GM19395 (cell line): ENCODE measurements around the gene NWD2.

Source experiments
- ATAC-seq: cut with Tn5 transposase; IDR thresholded peaks from one replicate; pipeline ENCODE4 v1.9.1; 2021; ENCODE audit warnings: mild to moderate bottlenecking, moderate library complexity; ENCODE audit not compliant: unreplicated experiment

Gene NWD2

DNA sequence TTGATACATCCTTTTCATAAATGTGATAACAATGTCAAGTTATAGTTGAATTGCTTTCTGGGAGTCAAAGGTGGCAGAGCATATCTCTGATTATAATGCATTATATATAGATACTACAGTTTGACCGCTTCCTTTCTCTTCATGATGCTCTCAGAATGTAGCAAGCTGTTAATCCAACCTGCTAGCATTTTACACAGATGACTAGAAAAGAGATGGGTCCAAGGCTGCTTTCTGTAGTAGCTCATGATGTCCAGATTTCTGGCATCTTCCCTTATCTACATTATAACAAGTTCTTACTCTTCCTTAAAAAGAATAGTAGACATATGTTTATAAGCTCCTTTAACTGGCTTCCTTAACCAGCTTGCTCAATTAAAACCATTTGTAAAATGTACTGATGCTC is 192.0 kb downstream of the NWD2 start:
- no peak for ATAC-seq

DNA sequence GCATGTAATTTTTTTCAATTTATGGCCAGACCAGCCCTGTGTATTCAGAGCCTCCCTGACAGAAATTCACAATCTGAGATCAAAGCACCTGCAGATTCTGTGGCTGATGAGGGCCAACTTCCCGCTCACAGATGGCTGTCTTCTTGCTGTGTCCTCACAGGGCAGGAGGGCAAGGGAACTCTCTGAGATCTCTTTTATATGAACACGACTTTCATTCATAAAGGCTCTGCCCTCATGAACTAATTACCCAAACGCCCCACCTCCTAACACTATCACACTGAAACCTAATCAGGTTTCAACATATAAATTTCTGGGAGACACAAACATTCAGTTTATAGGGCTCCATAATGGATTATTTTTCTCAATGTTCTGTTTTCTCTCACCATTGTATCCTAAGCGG is 192.6 kb downstream of the NWD2 start:
- ATAC-seq = no peak

DNA sequence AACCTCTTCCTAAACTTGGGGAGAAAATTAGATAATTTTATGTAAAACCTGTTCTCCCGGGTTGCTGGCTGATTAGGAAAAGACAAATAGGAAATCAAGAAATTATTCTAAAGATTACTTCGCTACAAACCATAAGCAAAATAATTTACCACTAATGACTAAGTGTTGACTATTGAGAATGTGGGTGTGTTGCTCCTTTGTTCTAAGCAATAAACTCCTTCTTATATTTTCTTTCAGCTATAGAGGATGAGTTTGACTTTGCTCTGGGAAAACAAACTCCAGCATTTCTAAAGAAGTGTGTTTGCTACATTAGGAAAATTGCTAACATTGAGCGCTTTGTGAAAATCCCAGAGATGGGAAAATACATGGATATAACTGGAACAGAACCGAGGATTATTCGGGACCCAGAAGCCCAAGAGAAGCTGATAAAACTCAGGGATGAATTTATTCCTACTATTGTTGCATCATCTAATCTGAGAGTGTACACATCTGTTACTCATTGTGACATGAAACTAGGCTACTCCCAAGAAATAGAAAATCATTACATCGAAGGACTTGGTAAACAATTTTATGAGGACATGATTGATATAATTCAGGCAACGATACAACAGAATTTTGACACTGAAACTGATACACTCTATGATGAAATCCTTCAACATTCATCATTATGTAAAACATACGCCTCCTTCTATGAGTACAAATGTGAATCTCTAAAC is 194.2 kb downstream of the NWD2 start:
- no peak for ATAC-seq

DNA sequence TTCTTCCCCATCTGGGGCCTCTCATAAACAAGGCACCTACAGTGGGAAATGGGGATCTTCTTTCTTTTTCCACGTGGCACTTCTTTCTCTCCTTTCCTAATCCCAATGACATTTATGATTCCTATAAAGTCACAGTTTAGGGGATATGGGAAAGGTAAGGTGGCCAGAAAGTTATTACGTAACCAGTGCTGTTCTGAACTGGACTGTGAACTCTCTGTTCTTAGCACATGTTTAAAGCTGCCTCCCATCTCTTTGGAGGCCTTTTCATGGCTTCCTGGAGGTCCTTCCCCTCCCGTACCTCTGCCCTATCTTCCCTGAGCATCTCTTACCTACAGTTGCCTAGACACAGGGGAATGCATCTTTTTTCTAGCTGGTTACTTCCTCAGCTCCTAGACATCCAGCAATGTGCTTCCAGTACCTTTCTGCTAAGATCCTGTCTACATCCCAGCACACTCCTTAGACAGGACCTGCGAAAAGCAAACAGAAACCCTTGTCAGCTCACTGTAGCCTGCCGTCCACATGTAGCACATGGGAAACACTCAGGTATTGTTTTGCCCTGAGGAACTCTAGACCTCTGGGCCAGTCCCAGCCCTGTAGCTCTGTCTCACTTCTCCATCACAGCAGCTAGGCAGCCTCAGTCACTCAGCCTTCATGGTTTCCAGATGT is 195.4 kb downstream of the NWD2 start:
- no peak for ATAC-seq

DNA sequence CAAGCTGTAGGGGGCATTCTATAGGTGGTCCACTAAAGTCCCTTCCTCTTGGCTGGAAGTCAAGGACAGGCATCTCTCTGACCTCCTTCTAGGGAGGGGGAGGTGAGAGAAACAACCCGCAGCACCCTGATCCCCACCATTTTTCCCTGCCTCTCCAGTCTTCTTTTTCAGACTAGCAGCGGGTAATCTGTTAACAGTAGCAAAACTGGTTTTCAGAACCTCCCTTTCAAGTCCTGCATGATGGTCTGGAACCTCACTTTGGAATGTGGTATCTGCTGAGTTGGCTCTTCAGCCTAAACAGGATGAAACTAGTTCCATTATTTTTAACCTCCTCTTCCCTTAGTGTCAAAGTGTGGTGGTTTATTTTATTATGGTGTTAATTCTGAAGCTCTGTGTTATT is 196.0 kb downstream of the NWD2 start:
- ATAC-seq = no peak

DNA sequence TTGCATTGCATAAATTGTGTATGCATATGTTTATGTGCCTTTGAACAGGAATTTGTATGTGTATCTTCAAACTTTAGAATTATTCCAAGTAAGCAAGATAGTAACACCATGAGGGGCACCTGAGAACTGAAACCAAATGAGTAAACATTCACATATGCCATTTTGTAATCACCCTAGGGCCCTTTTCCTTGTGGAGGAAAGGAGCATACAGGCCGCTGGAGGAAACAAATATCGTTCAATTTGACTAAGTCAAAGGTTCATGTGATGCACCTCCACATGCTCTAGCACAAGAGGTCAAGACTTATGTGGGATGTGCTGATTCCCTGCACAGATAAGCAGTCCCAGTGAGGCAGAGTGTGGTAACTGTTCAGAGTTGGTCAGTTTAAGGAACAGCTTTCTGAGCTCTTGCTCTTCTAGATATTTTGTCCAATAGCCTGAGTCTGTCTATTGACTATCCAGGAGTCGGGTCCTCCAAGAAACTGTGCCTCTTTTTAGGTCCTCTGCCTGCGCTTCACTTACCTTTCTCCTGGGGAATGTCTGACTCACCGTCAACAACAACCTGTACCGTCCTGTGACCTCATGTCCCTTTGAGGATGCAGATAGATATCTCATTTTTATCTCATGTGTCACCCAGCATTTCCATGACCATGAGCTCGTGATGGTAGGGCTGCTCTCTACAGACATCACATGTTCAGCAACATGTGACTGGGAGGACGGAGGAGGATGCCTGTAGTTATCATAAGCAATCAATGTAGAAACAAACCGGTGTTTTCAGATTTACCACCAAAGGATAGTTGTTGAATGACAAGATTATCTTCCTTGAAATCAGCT is 196.9 kb downstream of the NWD2 start:
- no peak for ATAC-seq

DNA sequence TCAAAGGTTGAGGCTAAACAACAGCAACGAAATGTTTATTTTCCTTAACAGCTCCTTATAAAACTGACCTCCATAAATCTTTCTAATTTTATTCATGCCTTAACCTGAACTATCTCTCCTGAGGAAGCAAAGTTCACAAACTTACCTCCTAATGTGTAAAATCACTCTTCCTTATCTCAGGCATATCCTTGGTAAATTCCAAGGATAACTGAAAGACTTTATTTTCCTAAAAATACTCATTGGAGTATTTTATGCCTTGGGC is 197.4 kb downstream of the NWD2 start:
- ATAC-seq = no peak

DNA sequence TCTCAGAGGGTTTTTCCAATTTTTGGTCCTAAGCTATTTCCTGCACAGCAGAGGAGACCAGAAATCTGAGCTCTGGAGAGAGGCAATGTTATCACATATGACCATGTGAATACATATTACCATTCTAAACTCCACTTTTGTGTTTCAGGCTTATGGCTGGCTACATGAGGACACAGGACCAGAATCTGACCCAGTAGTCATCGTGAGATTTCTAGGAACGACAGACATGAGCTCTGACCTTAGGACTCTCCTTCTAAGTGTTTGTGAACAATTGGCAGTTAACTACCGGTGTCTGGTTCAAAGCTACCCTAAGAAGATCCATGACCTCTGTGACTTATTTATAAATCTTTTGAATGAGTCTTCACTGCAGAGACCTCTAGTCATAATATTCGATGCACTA is 198.6 kb downstream of the NWD2 start:
- ATAC-seq = no peak

DNA sequence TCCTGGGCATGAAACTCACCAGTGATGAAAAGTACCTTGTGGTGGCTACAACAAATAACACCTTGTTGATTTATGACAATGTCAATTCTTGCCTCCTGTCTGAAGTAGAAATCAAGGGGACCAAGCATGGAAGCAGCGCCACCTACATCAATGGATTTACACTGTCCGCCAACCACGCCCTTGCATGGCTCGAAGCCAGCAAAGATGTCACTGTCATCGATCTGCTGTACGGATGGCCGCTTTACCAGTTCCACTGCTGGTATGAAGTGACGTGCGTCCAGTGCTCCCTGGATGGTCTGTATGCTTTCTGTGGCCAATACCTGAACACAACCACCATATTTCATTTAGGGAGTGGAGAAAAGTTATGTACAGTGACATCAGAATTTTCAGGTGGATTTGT is 200.5 kb downstream of the NWD2 start:
- no peak for ATAC-seq

DNA sequence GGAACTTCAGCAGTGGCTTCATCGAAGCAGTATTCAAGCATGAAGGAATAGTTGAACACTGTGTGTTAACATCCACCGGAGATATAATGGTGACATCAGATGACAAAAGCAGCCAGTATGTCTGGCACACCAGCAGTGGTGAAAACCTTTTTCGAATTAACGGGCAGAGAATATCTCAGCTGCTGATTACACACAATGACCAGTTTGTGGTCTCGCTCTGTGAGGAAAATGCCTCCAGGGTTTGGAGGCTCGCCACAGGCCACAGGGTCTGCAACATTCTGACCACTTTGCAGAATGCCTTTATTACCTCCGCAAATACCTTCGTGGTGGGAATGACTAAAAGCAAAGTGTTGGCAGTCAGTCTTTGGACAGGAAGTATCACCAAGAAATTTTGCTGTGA is 201.5 kb downstream of the NWD2 start:
- ATAC-seq = no peak

DNA sequence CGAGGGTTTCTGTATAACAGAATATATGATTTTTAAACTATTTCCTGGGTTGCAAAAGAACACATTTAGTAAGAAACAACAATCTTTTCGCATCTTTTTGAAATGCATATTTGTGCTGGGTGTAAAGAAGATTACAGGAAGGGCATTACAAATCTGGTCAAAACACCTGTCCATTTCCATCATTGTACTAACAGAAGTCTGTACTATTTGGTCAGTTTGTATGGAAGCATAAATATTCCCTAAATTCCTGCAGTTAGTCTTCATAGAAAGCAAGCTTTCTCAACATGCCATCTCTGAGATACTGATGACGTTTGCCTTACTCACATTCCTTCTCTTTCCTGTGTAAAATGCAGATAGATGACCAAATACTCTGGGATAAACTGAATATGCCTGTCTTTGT is 203.3 kb downstream of the NWD2 start:
- no peak for ATAC-seq

DNA sequence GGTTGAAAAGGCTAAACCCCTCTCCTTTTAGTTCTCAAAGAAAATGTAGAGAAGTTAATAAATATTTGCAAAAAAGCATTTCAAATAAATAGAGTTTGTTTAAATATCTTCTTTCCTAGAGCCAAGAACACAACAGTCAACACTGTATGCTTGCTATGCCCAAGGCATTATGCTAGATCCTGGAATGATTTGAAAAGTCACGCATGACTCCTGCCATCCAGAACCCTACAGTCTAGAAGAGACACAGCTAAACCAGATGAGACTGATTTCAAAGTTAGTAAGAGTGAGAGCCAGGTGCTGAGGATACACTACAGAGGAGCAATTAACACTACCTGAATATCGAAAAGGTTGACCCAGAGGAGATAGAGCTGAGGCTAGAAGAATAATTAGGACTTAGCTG is 205.8 kb downstream of the NWD2 start:
- no peak for ATAC-seq

DNA sequence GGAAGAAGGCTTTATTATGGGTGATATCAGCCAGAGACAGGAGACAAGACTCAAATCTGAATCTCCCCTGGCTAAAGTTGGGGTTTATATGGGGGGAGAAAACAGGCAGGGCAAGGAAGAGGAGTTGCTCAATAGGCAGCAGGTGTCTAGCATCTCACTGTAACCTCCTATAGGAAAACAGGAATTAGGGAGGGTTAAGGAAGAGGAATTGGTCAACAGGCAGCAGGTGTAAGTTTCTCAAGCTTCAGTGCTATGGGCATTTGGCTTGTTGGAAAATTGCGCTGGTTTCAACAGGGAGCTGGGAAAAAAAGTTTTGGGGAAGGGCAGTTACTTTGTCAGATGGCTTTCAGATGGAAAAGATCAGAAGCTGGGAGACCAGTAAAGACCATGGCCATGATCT is 206.4 kb downstream of the NWD2 start:
- no peak for ATAC-seq

DNA sequence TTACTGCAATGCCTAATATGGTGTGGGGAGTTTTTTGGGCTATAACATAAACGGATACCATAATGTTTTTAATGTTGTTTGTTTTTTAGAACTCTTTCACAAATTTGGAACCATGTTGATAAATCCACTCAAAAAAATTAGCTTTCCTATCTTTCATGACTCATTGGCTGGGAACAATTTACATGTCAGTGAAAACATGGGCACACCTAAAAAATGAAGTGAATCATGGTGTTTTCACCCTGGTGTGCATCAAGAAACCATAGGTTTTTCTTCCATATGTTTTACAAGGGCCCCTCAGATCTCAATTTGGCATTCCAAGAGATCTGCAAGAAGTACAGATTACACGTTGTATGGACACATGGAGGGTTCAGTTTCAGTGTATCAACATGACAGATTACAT is 207.1 kb downstream of the NWD2 start:
- ATAC-seq = no peak

DNA sequence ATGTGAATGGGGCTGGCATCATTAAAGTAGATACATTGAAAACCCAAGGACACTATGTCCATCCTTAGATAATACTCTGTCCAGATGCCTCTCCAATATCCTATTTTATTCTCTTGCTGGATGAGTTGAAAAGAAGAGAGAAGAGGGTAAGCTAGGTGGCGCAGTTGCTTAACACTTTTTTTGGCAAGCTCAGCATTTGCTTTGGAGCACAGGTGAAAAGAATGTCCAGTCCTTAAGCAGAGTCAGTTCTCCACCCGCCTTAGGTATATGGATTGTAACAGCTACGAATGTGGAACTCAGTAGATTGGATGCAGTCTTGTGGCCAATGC is 208.4 kb downstream of the NWD2 start:
- peak; percentile 71 for ATAC-seq

DNA sequence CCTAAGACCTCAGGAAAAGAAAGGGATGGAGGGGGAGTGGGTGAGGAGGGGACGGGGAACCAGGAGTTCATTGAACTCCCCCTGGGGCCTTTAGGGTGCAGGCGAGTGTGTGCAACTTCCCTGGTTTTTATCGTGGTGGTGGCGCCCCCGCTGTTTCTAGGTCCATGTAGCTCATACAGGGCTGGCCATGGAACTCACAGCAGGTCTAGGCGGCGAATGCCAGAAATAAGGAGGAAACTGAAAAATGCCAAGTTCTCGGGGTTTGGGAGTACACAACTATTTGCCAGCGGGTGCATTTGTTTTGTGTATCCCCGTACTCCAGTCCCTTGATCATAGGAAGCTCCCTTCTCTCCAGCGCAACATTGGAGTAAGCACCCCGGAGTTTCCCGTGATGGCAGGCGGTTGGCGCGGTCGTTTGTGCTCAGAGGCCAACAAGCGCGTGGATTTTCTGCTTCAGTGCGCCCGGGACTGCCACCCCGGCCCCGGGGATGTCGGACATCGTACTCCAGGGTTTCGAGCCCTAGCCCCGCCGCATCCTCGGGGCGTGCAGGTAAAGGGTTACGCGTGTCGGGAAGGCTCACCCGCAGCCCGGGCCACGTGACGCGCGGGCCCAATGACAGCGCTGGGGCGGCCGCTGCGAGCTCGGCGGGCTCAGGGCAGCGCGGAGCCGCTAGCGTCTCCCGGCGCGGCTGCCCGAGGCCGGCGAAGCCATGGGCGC is 208.9 kb downstream of the NWD2 start:
- ATAC-seq = peak; percentile 73

DNA sequence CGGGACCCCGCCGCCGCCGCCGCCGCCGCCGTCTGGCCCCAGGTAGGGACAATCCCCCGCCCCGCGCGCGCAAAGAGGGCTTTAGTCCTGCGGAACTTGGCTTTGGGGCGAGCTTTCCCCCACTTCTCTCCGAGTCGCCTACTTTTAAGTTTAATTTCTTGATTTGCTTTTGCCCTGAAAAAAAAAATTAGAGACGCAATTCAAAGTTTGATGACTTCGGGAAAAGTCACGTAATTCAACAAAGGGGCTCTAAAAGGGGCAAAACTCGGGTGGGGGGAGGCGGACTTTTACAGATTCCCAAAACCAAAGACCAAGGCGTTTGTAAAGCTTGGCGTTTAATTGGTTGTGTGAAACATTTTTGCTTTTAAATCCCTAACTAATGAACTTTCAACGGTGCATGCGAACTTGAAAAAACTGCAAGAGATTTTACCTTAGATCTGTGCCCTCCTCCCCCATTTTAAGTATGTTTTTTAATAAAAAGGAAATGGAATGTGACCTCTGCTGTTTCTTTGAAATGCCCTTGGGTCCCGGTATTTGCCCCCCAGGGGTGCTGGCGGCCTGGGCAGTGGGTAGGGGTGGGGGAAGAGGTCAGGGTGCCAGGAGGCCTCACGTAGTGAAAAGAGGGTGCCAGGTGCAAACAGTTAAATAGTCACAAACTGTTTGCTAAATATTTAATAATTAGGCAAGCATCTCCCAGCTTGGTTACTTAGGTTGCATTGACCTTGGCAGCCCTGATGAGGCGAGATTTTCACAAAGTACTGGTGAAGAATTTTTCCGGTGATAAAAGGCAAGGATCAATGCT is 209.7 kb downstream of the NWD2 start:
- ATAC-seq = no peak

DNA sequence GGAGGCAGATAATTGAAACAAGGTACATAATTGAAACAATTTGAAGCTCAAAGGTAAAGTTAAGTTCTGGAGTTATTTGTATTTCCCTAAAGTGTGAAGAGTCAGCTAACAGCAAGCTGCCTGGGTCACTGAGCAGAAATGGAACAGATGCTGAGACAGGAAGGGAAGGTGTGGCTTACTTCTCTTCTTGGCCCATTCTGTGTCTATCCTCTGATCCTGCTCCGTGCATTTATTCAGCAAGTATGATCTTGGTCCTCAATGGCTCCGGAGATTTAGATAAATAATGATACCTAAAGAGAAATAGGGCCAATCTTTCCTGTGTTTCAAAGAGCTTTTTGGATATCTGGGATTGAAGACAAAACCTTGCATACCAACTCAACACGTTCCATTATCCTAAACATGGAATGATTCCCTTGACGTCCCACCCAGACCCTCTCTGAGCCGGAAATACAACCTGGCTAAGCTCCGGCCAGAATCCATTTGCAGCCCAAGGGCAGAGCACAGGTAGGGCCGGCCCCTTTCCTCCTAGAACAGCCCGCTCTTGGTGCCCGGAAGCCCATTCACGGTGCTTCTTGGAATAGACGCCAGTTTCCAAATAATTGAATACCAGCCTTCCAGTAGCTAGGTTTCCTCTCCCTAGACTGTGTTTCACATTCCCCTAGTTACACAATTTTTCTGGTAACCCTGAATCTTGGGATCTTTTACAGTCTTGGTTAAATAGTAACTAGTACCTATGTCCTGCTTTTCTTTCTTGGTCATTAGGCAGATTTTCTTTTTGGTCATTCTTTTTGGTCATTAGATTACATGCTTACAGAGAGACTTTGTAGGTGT is 211.0 kb downstream of the NWD2 start:
- no peak for ATAC-seq

DNA sequence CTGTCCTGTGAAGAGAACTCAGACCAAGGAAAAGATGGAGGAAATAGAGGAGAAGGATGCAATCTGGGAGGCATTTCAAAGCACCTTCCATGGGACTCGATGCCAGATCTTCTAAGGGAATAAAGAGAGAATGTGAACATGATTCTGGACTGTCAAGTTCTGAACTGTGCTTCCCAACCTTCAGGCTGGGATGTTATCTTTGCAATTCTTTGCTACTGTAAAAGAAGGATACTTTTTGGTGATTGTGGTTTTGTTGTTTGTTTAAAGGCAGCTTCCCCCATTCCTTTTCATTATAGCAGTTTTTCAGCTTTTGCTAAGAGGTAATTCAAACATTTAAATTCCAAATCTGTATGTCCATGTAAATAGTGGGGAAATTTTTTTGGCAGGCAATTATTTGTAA is 217.3 kb downstream of the NWD2 start:
- ATAC-seq = no peak
